ENCODE data around the gene C1orf122.

DNA sequence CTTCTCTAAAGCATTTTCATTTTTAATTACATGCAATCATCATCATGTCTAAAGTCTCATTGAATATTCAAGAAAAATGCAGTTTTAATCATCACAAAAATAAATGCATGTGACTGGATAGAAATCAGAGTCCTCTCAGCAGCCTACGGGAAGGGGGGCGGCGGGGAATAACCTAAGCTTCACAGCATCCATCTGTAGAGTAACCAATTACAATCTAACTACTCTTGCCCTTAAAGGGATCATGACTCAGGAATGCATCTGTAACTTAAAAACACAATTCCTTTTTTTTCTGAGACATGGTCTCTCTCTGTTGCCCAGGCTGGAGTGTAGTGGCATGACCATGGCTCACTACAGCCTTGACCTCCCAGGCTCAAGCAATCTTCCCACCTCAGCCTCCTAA is 29.2 kb downstream of the C1orf122 start:
- no peak for TF ChIP-seq TEAD4 (IDR thresholded peaks at IDR 0.05; ENCODE audit: borderline replicate concordance, insufficient read depth)
- no peak for TF ChIP-seq ELF1 (IDR thresholded peaks at IDR 0.05)
- TF ChIP-seq RFX5 (IDR thresholded peaks at IDR 0.05; ENCODE audit: low read length): no peak
